ENCODE results near the gene INAVA.

INAVA gene

GRCh38 chr1:200899015-200899386, 4.3 kb downstream of the INAVA start:
- H3K27ac ChIP-seq, result peak overlapping the region; percentile 15; the same call in 1 of the 2 replicates
- no peak for TF ChIP-seq CTCF (IDR thresholded peaks at IDR 0.05)
- TF ChIP-seq ZFX (IDR thresholded peaks at IDR 0.05; ENCODE audit: borderline replicate concordance), result no peak

- no peak overlapping the region for H3K27ac ChIP-seq
Observed at GRCh38 chr1:200899451-200899915, 4.8 kb downstream of the INAVA start.

GRCh38 chr1:200899954-200900867, 5.5 kb downstream of the INAVA start:
- H3K27ac ChIP-seq, result no peak overlapping the region
- TF ChIP-seq ZFX (IDR thresholded peaks at IDR 0.05; ENCODE audit: borderline replicate concordance) (no peak), CTCF (IDR thresholded peaks at IDR 0.05) (no peak)

More at GRCh38 chr1:200899451-200899915, 4.8 kb downstream of the INAVA start:
- TF ChIP-seq CTCF (IDR thresholded peaks at IDR 0.05) (no peak), ZFX (IDR thresholded peaks at IDR 0.05; ENCODE audit: borderline replicate concordance) (no peak)

GRCh38 chr1:200900877-200901276, 6.2 kb downstream of the INAVA start:
- no peak for TF ChIP-seq ZFX (IDR thresholded peaks at IDR 0.05; ENCODE audit: borderline replicate concordance)
- H3K27ac ChIP-seq, result no peak overlapping the region

GRCh38 chr1:200901350-200901749, 6.7 kb downstream of the INAVA start:
- no peak overlapping the region for H3K27ac ChIP-seq
- TF ChIP-seq CTCF (IDR thresholded peaks at IDR 0.05), result no peak
- no peak for TF ChIP-seq ZFX (IDR thresholded peaks at IDR 0.05; ENCODE audit: borderline replicate concordance)

- TF ChIP-seq ZFX (IDR thresholded peaks at IDR 0.05; ENCODE audit: borderline replicate concordance) (no peak), CTCF (IDR thresholded peaks at IDR 0.05) (no peak)
- H3K27ac ChIP-seq, result no peak overlapping the region
Observed at GRCh38 chr1:200901796-200902444, 7.2 kb downstream of the INAVA start.

GRCh38 chr1:200903793-200904192, 9.1 kb downstream of the INAVA start:
- TF ChIP-seq ZFX (IDR thresholded peaks at IDR 0.05; ENCODE audit: borderline replicate concordance) (no peak), CTCF (IDR thresholded peaks at IDR 0.05) (no peak)
- no peak overlapping the region for H3K27ac ChIP-seq
